Psoas muscle (tissue), 8 donors: Measurements from ENCODE around the gene SLC7A6. TPM values are rescaled to one million over a fixed set of nuclear protein-coding genes. Genes with fewer than 3 reads are reported as not detected.

Experiments
- ATAC-seq, 4 donors: fragments of 200-7000 bp; cut with Tn5 transposase; one replicate each; pipeline ENCODE4 v1.9.1; 2020; ENCODE audit warnings: moderate library complexity in 3 of 4, mild to moderate bottlenecking in 2 of 4
- DNase-seq, 2 donors: peaks; one replicate each; pipeline ENCODE4 v3.0.0-alpha.2; 2020
- H3K27ac ChIP-seq: fragments of 200-600 bp; one replicate; pipeline ENCODE4 v1.8.0; 2022
- H3K27me3 ChIP-seq, 3 donors: fragments of 200-600 bp in 1 of 3; one replicate each; pipeline versions ENCODE4 v1.6.1 to v1.8.0; 2013 to 2022; ENCODE audit warnings: low read length in 2 of 3, mild to moderate bottlenecking in 2 of 3, moderate library complexity in 1 of 3; ENCODE audit not compliant: insufficient read depth in 3 of 3
- H3K36me3 ChIP-seq, 2 donors: fragments of 200-600 bp in 1 of 2; one replicate each; pipeline versions ENCODE4 v1.6.1 to v1.8.0; 2013 to 2022; ENCODE audit warnings: low read depth in 1 of 2, mild to moderate bottlenecking in 1 of 2, moderate library complexity in 1 of 2; ENCODE audit not compliant: insufficient read depth in 1 of 2
- H3K4me1 ChIP-seq: fragments of 200-600 bp; one replicate; pipeline ENCODE4 v1.8.0; 2022
- H3K4me3 ChIP-seq: fragments of 200-600 bp; one replicate; pipeline ENCODE4 v1.8.0; 2022; ENCODE audit warnings: mild to moderate bottlenecking
- H3K9me3 ChIP-seq: fragments of 200-600 bp; one replicate; pipeline ENCODE4 v1.8.0; 2022
- CTCF ChIP-seq: fragments of 200-600 bp; IDR thresholded peaks from one replicate; pipeline ENCODE4 v1.8.0; 2022; ENCODE audit warnings: antibody characterized with exemption
- WGBS, 3 donors: extraction: QIAGEN DNeasy Blood & Tissue Kit; methylation state at CpG; one replicate each; pipeline versions ENCODE4 v1.1.6 to v1.1.7; 2013; 5-methylcytosine and 5-hydroxymethylcytosine counted together
- intact Hi-C, 2 donors: fragments of 100-400 bp; cut with DNase I; formaldehyde crosslinking; loops; one replicate each; pipeline versions ENCODE4 v1.11.0 to v1.14.2; 2022
- polyA plus RNA-seq, 3 donors: library from polyadenylated mRNA; stranded (reverse); fragments of 200-250 nt; gene quantifications; one replicate each; pipeline ENCODE4 v1.2.3, GENCODE V29; 2013
- total RNA-seq, 4 donors: library from RNA; stranded (reverse); fragmentation: NEBNext Ultra II Directional in 2 of 4; extraction: Animal tissue kit (Norgen Biotek cat#: 25700) in 2 of 4; gene quantifications; one replicate each; pipeline versions ENCODE4 v1.2.1 to v1.2.4, GENCODE V29; 2021 to 2023
- donor health status: healthy with polysubstance abuse.
- donor health status: DM: no; HTN: no; CAD: no; lungs with moderate emphysema.
- donor health status: Bipolar disorder and iron deficiency.
- donor health status: healthy.
- donor health status: DM: yes; HTN: yes; CAD: no.
- donor health status: DM: no; HTN: no; CAD: no.
- donor health status: DM: no; HTN: no; CAD: no.
- donor health status: DM: yes; HTN: yes; CAD: no.

The SLC7A6 gene
- total and polyA plus RNA-seq, 7 donors, result 9.2 to 217 (median 48.7) TPM

GRCh38 chr16:68298312-68298711 is 34.0 kb downstream of the SLC7A6 start:
- peak in 3 of 4 donors; percentile 5 to 20 (median 15) for ATAC-seq
- WGBS, 3 donors, result 65 to 90% (median 79%) methylated on average over 3 of the region's 3 CpGs
- Histone ChIP-seq H3K27ac (peak overlapping the region; percentile 64), H3K36me3 (peaks cover 9 to 100% of the 10 kb centered on the region in 2 donors), H3K27me3 (no peaks in the 10 kb centered on the region), H3K4me1 (peaks cover 29% of the 10 kb centered on the region), H3K9me3 (no peaks in the 10 kb centered on the region), H3K4me3 (no peak overlapping the region)
- TF ChIP-seq CTCF, result no peak
- no peak for DNase-seq
- intact Hi-C loops, result loop anchor here in 1 of 2 donors (5.0 kb wide), 1 partner anchor 36 kb away; the partner anchor contains the start of gene SLC7A6

- DNase-seq (peak; percentile 63 to 83), ATAC-seq (peak; percentile 52 to 64 (median 54))
- TF ChIP-seq CTCF, result no peak
- no peaks in the 10 kb centered on the region for H3K27me3 ChIP-seq
- intact Hi-C loops, result loop anchor here in 1 of 2 donors (5.0 kb wide), 1 partner anchor 37 kb away; the partner anchor contains the start of gene SLC7A6
- H3K36me3 ChIP-seq, result peaks cover 9 to 100% of the 10 kb centered on the region in 2 donors
- peaks cover 29% of the 10 kb centered on the region for H3K4me1 ChIP-seq
- H3K9me3 ChIP-seq, result no peaks in the 10 kb centered on the region
- 19 to 35% (median 26%) methylated on average over 5 of the region's 5 CpGs for WGBS, 3 donors
- no peak overlapping the region for H3K4me3 ChIP-seq
- peak overlapping the region; percentile 64 for H3K27ac ChIP-seq
Measured at GRCh38 chr16:68298907-68299561, 34.7 kb downstream of the SLC7A6 start.

- intact Hi-C loops, result loop anchor here in 1 of 2 donors (5.0 kb wide), 1 partner anchor 38 kb away; the partner anchor contains the start of gene SLC7A6
Measured at GRCh38 chr16:68299571-68300453, 35.5 kb downstream of the SLC7A6 start.

More at GRCh38 chr16:68299571-68300453, 35.5 kb downstream of the SLC7A6 start:
- DNase-seq (no peak), ATAC-seq (no peak)
- WGBS, 3 donors, result 72 to 76% (median 73%) methylated on average over 11 of the region's 11 CpGs
- TF ChIP-seq CTCF, result no peak
- Histone ChIP-seq H3K36me3 (peaks cover 9 to 100% of the 10 kb centered on the region in 2 donors), H3K9me3 (no peaks in the 10 kb centered on the region), H3K4me1 (peaks cover 29% of the 10 kb centered on the region), H3K4me3 (no peak overlapping the region), H3K27me3 (no peaks in the 10 kb centered on the region), H3K27ac (peak overlapping the region; percentile 64)
